Activated CD8-positive, alpha-beta memory T cell treated with anti-CD3 and anti-CD28 coated beads, Interleukin-2, amount 50 U/mL, for 48 hours (primary cell): ENCODE results near the gene SLCO1B1.

Source experiments
- DNase-seq: peaks from one replicate; pipeline ENCODE4 v3.0.0-alpha.2; 2020

SLCO1B1 gene

GRCh38 chr12:21221778-21222177 is 90.8 kb downstream of the SLCO1B1 start:
- DNase-seq = no peak

GRCh38 chr12:21223930-21224329 is 92.9 kb downstream of the SLCO1B1 start:
- DNase-seq = no peak

DNA sequence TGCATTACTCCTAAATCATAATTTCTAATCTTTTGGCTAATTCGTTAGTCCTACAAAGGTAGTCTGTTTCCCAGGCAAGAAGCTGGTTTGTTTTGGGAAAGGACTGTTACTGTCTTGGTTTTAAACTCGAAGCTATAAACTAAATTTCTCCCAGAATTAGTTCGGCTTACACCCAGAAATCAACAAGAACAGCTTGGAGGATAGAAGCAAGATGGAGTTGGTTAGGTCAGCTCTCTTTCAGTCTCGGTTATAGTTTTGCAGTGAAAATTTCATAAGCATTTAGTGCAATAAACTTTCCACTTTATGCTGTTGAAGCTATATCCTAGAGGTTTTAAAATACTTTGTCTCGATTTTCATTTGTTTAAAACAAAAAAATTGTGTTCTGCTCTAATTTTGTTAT is 103.4 kb downstream of the SLCO1B1 start:
- DNase-seq = no peak

DNA sequence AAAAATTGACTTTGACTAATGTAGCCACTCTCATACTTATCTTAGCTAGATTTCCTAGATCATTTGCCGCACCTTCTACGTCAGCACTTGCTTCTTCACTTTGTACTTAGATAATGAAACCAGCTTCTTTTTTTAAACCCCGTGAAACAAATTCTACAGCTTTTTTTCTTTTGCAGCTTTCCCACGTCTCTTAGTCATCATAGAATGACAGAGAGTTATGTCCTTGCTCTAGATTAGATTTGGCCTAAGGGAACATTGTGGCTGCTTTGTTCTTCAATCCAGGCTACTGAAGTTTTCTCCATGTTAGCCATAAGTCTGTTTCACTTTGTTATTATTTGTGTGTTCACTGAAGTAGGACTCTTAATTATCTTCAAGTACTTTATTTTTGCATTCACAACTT is 108.9 kb downstream of the SLCO1B1 start:
- no peak for DNase-seq

DNA sequence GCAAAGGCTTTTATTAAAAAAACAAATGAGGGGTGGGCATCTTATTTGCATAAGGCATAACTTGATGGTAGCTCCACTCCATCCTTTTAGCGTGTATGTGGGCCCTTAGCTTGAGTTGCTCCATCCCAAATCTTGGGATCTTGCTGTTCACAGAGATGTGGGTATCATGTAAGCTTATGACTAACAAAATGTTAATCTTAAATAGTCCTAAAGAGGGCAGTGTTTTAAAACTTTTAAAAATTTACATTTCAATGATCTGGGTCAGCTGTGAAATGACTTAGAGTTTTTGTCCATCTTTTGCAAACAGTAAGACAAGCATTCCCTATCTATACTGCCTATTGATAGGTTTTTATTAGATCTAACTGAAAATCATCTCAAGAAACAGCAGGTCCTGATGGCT is 117.7 kb downstream of the SLCO1B1 start:
- DNase-seq = no peak

- DNase-seq = no peak
Observed at GRCh38 chr12:21252070-21252469, 121.1 kb downstream of the SLCO1B1 start.

GRCh38 chr12:21257172-21257571 is 126.2 kb downstream of the SLCO1B1 start:
- DNase-seq = no peak

GRCh38 chr12:21264232-21264631 is 133.2 kb downstream of the SLCO1B1 start:
- no peak for DNase-seq

- DNase-seq = no peak
Observed at GRCh38 chr12:21265932-21266331, 134.9 kb downstream of the SLCO1B1 start.

DNA sequence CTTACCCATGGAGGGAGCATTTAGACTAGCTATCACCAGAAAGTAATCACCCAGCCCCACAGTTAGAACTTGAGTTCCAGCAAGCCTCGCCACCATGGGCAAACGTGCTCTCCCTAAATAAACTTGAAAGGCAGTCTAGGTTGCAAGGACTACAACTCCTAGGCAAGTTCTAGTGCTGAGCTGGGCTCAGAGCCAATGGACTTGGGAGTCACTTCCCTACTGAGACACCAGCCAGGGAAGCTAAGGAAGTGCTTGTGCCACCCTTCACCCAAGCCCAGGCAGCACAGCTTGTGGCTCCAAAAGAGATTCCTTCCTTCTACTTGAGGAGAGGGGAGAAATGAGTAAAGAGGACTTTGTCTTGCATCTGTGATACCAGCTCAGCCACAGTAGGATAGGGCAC is 145.8 kb downstream of the SLCO1B1 start:
- DNase-seq = no peak
